SIG-M5 treated with dmso at 0.1 percent for 504 hours (cell line): Measurements from ENCODE around the gene MFSD6L.

Source experiments
- DNase-seq: peaks from one replicate; lab custom pipeline; 2025; ENCODE audit not compliant: unreplicated experiment; lab: John Stamatoyannopoulos, UW

Gene MFSD6L, protein sequence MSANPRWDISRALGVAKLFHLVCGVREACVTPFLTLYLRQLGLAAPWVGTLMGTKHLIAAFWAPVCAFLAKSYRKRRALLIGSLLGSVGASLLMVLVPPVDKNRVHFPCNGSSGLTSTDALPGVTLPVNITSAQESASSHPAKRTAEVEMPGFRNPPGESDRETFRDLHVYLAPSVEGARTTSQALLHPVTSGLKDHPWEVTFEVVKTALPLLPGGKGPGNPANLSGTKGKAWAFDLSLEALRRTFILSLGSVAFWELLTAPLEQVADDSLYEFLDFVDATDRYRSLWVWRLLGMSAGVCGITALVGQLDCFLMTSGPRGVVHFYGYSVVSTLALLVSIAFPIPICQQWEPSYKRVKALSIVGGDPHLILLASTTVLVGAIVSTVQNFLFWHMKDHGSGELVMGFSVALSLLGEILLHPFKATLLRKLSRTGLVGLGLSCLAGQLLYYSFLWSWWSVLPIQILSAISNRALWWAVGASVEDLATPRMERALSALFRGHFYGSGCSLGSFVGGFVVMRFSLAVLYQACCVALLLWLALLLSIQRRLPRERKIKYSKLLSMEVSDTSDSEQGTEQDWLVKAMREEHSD

DNA sequence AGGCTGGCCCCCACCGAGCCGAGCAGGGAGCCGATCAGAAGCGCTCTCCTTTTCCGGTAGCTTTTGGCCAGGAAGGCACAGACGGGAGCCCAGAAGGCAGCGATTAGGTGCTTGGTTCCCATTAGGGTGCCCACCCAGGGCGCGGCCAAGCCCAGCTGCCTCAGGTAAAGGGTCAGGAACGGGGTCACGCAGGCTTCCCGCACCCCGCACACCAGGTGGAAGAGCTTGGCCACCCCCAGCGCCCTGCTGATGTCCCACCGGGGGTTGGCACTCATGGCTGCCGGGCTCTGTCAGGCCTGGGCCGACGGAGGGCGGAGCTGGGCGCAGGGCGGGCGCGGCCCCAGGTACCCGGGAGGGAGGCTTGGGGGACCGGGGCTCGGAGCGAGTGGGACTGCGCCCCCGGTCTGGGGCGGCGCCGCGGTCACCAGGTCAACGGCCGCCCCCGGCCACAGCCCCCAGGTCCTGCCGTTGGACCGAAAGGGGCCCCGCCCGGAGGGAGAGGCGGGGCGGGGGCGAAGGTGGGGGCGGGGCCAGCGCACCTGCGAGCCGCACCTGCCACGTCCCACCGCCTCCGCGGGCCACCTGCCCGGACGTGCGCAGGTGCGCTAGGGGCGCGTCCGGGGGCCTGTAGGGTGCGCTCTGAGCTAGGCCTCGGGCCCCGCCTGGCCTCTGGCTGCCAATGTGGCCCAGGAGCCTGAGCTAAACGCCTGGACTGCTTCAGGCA is at the start of gene MFSD6L:
Gene MFSD6L, minus strand, starts transcription at position 520 of the 724 bp plus-strand sequence. Its CDS starts 245 bp downstream, at position 275.
- no peak for DNase-seq

DNA sequence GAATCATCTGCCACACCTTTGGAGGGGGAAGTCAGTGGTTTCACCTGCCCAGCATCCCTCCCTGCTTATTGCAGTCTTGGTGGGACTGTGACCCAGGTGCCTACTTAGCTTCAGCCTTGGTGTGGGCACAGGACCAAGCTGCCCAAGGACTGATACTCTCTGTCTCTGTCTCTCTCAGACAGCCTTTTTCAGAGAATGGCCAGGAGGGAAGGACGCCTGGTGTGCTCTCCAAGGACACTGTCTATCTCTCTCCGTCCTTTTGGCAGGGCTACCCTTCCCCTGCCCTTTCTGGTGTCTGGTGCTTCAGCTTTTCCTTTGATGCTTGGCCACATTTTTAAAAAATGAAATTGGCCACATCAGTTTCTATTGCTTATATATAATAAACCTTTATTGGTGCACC is 48.7 kb upstream of the MFSD6L start:
- no peak for DNase-seq

DNA sequence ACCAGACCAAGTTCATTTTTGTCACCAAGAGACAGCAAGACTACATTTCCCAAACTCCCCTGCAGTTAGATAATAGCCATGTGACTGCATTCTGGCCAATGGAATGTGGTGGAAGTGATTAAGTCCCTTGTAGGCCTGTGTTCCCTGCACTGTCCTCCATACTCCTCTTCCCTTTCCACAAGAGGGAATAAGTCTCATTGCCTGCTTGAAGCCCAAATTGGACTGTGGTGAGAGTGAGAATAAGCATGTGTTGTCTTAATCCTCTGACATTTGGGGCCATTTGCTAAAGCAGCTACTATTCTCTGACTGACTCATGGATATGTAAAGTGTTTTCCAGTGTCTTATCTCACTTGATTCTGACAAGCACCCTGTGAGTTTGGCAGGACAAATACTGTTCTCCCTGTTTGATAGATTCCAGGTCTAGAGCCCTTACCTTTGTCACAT is 47.6 kb upstream of the MFSD6L start:
- peak; percentile 8 for DNase-seq

DNA sequence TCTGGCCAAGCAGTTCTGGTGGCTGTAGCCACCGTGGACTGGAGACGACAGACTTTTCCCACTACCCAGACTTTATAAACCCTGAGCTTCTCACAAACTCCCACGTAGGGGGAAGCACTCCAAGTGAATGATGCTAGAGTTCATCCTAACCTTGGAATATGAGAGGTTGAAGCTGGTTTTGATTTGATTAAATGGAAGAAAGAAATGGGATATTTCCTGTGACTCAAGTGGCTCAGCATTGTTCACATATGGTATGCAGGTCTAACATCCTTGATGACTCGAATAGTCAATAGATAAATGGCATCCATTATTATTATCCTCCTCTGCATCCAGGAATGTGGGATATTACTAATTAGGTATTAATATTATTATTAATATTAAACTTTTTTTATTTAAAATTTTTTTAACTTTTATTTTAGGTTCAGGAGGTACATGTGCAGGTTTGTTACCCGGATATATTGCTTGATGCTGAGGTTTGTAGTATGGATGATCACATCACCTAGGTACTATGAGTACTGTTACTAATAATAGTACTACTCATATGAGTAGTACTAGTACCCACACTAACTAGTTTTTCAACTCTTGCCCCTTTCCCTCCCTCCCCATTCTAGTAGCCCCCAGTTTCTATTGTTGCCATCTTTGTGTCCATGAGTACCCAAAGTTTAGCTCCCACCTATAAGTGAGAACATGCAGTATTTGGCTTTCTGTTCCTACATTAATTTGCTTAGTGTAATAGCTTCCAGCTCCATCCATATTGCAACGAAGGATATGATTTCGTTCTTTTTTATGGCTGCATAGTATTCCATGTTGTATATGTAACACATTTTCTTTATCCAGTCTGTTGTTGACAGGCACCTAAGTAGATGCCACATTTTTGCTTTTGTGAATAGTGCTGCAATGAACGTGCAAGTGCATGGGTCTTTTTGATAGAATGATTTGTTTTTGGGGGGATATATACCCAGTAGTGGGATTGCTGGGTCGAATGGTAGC is 45.4 kb upstream of the MFSD6L start:
- no peak for DNase-seq

DNA sequence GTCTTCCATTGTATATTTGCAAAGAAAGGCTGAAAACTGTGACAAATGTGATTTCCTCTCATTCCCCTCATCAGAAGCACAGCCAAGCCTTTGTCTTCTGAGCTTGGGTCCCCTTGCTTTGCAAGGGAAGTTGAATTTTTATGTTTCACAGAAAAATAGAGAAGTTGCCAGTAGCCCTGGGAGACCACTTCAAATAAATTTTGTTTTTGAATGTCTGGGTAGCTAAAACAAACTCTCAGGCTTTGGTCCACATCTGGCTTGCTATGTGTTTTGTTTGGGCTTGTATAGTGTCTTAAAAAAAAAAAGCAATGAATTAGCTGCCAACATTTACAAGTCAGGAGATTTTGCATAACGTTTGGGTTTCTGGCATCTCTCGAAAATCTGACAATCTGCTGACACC is 44.2 kb upstream of the MFSD6L start:
- no peak for DNase-seq

DNA sequence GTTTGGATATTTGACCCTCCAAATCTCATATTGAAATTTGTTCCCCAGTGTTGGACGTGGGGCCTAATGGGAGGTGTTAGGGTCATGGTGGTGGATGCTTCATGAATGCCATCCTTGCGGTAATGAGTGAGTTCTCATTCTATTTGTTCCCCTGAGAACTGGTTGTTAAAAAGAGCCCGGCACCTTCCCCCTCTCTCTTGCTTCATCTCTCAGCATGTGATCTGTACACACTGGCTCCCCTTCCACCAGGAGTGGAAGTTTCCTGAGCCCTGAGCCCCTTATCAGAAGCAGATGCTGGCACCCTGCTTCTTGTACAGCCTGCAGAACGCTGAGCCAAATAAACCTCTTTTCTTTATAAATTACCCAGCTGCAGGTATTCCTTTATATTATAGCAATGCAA is 42.7 kb upstream of the MFSD6L start:
- no peak for DNase-seq

DNA sequence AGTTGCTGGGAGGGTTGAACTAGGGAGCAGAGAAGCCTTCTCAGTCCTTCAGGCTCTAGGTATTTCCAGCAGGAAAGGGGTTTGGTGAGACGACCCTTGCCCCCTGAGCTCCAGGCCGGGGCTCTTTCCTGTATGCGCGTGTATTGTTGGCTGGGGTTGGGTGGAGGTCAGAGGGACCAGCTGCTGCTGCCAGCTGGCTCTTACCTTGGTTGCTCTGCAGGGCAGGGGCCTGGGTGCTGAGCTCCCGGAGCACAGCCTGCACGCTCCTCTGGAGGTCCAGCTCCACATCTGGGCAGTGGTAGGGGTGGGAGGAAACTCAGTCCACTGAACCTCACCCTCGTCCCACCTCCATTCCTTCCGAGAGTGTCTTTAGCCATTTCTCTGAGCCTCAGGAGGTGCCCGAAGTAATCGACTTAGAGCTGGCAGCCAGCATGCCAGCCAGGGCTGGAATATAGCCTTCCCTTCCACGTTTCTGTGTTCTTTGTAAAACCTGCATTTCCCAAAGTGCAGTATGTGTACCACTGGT is 40.3 kb upstream of the MFSD6L start:
- DNase-seq = no peak

DNA sequence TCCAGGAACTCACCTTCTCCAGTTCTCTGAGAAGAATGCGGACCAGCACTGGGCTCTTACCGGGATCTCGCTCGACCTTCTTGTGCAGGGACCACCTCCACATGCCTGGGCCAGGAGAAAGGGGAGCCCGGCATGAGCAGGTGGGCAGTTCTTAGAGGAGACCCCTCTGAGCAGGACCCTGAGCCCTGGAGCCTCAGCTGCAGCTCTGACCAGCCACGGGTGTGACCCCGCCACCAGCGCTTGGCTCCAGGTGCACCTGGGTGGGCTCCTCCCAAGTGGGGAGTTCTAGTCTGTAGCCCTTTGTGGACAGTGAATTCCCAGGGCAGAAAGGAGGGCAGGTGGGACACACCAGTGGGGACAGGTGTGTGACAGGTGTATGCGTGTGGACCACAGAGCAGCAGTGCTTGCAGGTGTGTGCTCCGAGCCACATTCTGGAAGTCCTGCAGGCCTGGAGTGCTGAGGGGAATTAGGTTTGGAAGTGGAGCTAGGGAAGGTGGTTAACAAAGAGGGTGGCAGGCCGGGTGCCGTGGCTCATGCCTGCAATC is 39.5 kb upstream of the MFSD6L start:
- no peak for DNase-seq

DNA sequence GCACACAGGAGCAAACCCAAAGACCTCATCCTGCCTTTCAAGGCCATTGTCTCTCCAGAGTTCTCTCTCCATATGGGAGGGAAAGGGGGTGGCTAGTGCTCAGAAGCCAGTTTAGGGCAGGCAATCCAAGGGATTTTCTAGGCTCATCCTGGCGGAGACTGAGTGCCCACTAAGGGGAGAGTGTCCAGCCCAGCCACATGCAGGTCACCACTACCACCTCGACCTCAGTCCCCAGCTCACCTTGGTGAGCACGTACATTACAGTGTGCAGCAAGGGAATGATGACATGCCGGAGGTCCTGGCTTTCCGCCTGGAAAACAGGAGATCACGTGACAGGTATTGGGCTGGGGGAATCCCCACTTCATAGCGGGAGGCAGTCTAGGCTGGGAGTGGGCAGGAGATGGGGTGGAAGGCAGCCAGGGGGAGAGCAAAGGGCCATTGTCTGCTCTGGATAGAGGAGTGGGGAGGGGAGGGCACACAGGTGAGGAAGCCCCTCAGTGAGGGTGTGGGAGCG is 38.5 kb upstream of the MFSD6L start:
- DNase-seq = no peak

DNA sequence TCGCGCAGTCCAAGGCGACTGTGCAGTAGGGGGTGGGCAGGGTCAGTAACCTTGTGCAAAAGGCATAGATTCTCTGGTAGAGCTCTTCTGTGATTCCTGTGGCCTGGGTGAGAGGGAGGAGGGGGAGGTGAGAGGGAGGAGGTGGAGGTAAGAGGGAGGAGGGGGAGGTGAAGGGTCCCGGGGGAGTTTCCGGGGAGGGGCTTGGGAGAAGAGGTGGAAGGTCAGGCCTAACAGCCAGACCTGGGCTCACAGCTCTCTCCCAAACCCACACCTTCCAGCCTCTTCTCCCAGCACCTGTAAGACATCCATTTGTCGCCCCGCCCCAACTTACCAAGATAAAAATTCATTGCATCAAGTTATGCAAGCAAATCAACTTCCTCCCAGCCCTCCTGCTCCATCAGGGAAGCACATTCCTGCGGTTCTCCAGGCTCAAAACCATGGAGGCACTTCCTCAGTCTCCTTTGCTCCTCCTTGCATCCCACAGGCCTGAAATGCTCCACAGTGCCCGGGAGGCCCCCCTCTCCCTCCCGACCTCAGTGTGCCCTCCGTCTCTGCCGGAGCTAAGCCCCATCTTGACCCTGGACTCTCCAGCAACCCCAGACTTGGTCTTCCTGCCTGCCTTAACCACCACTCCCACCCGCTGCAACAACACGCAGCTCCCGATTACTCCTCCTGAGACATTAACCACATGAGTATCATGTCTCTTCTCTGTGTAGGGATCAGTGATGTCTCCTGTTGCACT is 37.8 kb upstream of the MFSD6L start:
- no peak for DNase-seq

DNA sequence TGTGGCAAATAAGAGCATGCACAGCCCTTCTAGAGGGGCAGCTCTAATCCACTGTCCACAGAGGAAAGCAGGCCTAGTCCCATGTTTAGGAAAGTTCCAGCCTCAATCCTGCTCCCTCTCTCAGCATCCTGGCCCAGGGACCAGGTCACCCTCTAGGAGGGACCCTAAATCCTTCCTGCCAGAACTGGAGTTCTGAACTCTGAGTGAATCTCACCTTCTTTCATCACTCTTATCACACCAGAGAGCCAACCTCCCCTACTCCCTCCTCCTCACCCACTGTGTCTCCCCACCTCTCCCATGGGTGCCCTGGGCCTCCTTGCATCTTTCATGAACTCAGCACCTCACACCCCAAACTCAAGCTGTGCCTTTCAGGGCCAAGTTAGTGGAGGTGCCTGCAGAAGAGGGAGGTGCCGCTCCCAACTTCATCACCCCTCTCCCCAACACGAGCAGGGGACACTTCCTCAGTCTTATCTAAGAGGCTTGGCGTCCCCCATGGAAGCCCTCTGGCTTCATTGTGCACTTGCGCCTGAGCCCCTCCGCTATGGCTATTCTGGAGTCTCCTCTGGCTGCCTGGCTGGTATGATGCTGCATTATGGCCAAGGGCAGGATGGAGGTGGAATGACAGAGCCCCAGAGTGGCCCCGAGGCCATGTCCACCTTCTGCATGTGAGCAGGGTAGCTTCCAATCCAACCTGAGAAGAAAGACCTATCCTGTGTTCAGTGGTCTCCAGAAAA is 36.6 kb upstream of the MFSD6L start:
- DNase-seq = no peak

DNA sequence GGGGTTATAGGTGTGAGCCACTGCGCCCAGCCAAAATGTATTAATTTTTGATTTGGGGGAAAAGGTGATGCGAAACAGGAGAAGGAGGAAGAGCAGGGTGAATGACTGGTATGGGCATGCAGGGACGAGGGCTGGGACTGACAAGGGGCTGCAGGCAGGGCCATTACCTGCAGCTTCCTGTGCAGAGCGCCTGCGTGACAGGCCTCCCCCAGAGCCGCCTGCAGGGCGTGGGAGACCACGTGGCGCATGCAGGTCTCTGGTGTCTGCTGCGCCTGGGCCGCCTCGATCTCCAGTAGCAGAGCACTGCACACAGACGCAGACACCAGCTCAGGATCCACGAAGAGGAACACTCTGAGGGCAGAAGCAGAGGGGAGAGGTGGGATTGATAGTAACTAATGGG is 35.9 kb upstream of the MFSD6L start:
- no peak for DNase-seq

DNA sequence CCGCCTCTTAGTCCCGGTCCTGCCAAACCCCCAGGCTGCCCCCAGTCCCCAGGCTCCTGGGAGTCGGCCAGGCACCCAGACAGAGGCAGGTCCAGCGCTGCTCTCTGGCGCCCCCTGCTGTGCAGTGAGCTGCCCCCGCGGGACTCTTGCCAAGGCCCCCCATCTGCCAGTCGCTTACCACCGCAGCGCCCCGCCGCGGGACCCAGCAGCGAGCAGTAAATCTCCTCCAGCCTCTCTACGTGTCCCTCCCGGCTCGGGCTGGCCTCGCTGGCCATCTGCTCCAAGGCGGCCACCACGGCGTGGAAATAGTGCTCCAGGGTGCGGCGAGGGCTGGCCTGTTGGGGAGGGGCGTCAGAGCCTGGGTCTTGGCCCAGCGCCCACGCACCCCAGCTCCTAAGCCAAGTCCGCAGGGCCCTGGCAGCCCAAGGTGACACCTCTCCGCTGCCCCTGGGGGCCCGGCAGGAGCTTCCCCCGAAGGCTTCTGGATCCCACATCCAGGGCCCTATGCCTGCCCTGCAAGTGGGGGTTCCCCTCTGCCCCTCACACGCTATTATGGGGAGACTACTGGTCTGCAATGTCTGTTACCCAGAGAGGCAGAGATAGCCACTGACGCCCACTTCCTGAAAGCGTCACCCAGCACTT is 33.7 kb upstream of the MFSD6L start:
- DNase-seq = no peak

DNA sequence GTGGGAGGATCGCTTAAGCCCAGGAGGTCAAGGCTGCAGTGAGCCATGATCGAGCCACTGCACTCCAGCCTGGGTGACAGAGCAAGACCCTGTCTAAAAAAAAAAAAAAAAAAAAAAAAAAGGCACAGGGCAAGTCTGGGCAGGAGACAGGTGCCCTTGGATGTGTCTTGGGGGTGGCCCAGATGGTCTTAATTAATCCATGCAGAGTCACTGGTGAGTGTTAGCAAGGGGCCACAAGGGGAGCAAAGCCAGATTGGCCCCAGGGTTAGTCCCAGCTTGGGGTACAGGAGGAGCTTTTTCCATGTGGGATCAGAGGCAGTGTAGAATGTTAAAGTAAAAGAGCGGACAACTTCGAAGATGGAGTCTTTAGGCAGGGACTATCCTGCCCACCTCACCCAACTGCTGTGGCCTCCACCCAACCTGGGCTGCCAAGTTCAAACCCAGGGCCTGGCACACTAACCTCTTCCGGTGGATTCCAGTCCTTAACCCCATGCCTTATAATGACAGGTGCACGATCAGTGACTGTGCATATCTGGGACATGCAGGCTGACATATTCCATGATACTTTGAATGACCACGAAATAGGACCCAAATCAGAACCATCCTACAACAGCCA is 32.2 kb upstream of the MFSD6L start:
- no peak for DNase-seq

DNA sequence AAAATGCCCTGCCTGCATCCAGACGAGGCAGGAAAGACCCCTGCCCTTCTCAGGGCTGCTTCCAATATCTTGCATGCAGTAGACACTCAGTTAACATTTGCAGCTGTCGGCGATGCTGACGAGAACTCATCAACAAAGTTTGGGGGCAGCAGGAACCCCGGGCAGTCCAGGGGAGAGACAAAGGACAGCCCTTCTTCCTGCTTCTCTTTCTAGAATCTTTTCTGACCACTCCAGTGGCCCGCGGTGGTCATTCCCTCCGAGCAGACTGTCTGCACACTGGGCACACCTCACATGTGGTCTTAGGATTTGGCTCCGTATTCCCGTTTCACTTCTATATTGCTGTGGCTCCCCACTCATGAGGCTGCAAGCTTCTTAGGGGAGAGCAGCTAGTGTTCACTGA is 31.0 kb upstream of the MFSD6L start:
- no peak for DNase-seq

DNA sequence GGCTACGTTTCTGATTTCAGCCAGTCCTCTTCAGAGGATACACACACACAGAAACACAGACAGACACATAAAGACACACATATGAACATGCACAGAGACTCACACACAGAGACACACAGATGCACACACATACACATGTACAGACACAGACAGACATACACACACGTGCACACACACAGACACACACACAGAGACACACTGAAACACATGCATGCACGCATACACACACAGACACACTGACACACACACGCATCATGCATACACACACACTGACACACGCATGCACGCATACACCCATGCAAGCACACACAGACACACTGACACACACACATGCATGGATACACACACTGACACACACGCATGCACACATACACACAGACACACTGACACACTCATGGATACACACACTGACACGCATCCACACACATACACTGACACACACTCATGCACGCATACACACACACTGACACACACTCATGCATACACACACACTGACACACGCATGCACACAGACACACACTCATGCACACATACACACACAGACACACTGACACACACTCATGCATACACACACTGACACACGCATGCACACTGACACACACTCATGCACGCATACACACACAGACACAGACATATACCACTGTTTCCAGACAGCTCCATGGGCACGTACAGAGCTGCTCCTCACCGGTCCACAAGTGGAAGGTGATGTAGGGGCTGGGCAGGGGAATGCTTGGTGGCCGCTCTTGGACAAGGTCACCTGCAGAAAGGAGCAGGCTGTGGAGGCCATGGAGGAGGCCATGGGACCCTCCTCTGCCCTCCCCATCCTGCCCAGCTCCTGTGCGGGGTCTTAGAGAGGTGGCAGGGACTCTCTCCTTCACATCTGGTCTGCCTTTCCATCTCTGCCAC is 30.1 kb upstream of the MFSD6L start:
- DNase-seq = no peak

DNA sequence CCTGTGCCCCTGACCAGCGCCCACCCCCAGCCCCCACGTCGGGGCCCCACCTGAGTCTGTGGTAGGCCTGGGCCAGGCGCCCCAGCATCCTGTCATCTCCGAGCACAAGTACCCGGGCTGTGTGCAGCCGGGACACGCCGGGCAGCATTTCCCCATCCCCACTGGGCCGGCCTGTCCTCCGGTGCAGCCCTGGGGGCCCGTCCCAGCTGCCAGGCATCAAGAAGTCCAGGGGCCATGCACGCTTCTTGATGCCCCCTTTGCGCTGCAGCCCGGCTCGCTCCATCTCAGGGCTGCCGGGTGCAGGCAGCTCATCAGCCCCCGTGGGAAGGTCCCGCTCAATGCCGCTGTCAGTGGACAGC is 29.3 kb upstream of the MFSD6L start:
- DNase-seq = no peak
